Fibroblast of pulmonary artery (primary cell): ENCODE measurements around the gene RAB40C.
A peak's percentile ranks its signal among the peaks of the same experiment; 100 is the strongest.

Experiments used
- DNase-seq: peaks from one replicate; pipeline ENCODE4 v3.0.0-alpha.2; 2010; ENCODE audit warnings: low read depth
- H3K4me3 ChIP-seq: replicated peaks from 2 replicates; pipeline ENCODE4 v1.5.1; 2011; ENCODE audit warnings: low read depth, mild to moderate bottlenecking, control low read depth, low read length, moderate library complexity
- CTCF ChIP-seq: IDR thresholded peaks from 2 replicates; pipeline ENCODE4 v1.5.1; 2011; ENCODE audit warnings: mild to moderate bottlenecking, control low read depth, low read length, inconsistent platforms; ENCODE audit errors: missing control alignments

The RAB40C gene

DNA sequence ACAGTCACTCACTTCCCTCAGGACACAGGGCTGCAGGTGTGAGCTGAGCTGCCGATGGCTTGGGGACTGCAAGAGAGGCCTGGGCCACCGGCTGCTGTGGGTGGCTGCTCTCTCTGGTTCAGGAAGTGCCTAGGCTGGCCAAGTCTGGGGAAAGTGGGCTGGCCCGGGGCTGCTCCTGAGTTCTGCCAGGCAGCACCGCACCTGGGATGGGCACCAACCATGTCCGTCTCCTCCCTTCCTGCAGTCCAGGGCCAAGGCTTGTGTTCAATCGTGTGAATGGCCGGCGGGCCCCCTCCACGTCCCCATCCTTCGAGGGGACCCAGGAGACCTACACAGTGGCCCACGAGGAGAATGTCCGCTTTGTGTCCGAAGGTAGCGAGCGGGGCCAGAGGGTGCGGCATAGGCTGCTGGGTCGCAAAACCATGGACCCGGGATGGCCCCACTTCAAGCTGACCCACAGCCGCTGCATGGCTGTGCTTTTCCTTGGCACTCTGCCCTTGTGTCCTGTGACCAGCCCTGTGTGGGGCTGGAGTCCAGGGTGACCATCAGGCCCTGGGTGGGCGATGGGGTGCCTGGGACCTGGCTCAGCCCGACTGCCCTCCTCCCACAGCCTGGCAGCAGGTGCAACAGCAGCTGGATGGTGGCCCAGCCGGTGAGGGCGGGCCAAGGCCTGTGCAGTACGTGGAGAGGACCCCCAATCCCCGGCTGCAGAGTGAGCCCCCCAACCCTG lies 57.5 kb downstream of the RAB40C start:
- H3K4me3 ChIP-seq = no peak overlapping the region
- DNase-seq = no peak
- no peak for TF ChIP-seq CTCF

GRCh38 chr16:648071-648780 lies 58.4 kb downstream of the RAB40C start:
- peak; percentile 24 for DNase-seq

DNA sequence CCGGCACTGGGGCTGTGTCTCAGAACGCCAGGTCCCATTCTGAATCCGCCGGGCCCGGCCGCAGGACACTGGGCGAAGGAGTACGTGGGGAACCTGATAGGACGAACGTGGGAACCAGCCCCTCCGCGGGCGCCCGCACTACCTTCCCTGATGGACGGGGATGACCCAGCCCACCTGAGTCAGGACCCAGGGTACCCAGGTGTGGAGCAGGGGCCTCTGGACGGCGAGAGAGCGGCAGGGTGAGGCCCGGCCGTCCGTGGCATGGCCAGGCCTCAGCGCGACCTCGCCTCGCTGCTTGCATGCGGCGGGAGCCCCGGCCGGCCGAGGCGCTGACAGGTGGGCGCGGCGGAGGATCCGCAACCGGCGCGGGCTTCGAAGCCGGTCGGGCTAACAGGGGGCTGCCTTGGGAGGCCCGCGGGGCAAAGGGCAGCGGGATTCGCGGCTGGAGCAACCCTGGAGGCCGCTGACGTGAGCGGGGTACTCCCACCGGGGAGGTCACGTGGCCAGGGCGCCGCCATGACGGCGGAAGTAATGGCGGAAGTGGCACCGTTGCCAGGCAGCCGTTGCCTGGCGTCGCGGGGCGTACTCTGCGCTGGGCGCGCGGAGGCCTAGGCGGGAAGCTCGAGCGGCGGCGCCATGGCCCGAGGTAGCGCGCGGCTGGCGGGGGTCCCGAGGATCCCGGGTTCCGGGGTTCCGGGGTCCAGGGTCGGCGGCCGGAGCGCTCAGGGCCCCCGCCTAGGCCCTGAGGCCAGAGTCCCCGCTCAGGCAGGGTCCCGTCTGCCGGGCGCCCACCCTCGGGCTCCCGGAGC lies 59.1 kb downstream of the RAB40C start, which contains the start of gene WDR90:
WDR90 (plus strand) TSS at position 585 of the 809 bp plus-strand sequence; CDS start at position 637, 52 bp downstream.
- peak; percentile 91 for DNase-seq
- peak within 1 kb of the TSS; percentile 67 for H3K4me3 ChIP-seq
- TF ChIP-seq CTCF = no peak

More at GRCh38 chr16:648071-648780, 58.4 kb downstream of the RAB40C start:
- peak overlapping the region; percentile 67 for H3K4me3 ChIP-seq
- TF ChIP-seq CTCF = peak; percentile 36

- TF ChIP-seq CTCF = no peak
- H3K4me3 ChIP-seq = peak overlapping the region; percentile 67
- no peak for DNase-seq
Measured at GRCh38 chr16:649631-650030, 59.8 kb downstream of the RAB40C start.

GRCh38 chr16:651844-652243 lies 62.0 kb downstream of the RAB40C start:
- no peak for DNase-seq
- TF ChIP-seq CTCF = no peak
- H3K4me3 ChIP-seq = no peak overlapping the region

DNA sequence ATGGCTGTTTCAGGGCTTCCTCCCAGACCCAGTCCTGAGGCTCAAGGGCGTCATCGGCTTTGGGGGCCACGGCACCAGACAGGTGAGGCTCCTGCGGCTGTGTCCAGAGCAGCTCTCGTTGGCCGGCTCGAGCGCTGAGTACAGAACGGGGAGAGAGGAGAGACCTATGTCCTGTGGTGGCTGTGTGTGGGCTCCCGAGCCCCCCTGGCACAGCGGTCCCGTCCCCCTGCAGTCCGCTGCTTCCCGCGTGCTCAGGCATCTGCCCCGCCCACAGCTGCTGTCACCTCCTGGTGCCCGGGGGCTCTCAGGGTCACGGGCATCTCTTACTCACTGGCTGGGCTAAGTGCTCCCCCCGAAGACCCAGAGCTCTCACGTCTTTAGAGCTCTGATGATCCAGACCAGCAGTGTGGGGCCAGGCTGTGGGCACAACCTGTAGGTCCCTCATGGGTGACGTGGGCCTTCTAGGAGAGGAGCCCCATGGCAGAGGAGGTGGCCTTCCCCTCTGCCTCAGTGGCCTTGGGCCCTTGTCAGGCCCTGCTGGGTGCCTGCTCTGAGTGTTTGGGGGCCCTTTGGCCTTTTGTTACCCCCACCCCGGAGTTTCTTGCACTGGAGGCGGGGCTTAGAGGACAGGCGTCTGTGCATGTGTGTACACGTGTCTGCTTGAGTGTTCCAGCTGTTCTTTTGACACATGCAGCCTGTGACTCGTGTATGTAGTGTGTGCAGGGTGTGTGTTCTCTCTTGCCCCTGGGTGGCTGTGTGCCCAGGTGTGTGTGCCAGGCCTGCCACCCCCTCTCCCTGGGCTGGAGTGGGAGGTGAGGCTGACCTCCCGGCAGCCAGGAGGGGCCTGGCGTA lies 62.8 kb downstream of the RAB40C start:
- DNase-seq = no peak
- TF ChIP-seq CTCF = no peak
- no peak overlapping the region for H3K4me3 ChIP-seq
